ENCODE results near the gene CDC16. TPM values are rescaled to one million over a fixed set of nuclear protein-coding genes. Genes with fewer than 3 reads are reported as not detected.

The CDC16 gene
- total and polyA plus RNA-seq, 5 donors from 2014 or later = 16.1 to 56.8 (median 22.1) TPM

- H3K36me3 ChIP-seq (ENCODE audit: control insufficient read depth, insufficient read depth, low read length) = peaks cover 2% of the 10 kb centered on the region
- H3K4me1 Mint-ChIP-seq = peaks cover 18 to 30% (median 23%) of the 10 kb centered on the region in 4 donors
- peaks cover 7% of the 10 kb centered on the region for H3K36me3 Mint-ChIP-seq
- H3K27me3 ChIP-seq (ENCODE audit: control insufficient read depth, insufficient read depth, low read length) = no peaks in the 10 kb centered on the region
- H3K9me3 ChIP-seq (ENCODE audit: control insufficient read depth in 2 of 2, low read length in 2 of 2) = no peaks in the 10 kb centered on the region
- no peak overlapping the region for H3K27ac Mint-ChIP-seq
- DNase-seq = no peak
- ATAC-seq (ENCODE audit: low read depth in 2 of 2) = no peak
- H3K9me3 Mint-ChIP-seq = no peaks in the 10 kb centered on the region
- H3K4me3 Mint-ChIP-seq = no peak overlapping the region
- H3K4me3 ChIP-seq (ENCODE audit: low read depth, low read length) = no peak overlapping the region
- H3K27me3 Mint-ChIP-seq = peaks cover 7% of the 10 kb centered on the region
- H3K4me1 ChIP-seq (ENCODE audit: control insufficient read depth, insufficient read depth, low read length, poor library complexity, severe bottlenecking) = peaks cover 35% of the 10 kb centered on the region
- no peak overlapping the region for H3K27ac ChIP-seq (ENCODE audit: insufficient read depth, low read length, poor library complexity, severe bottlenecking)
Measured at GRCh38 chr13:114311908-114312307, 77.2 kb downstream of the CDC16 start.

- no peak for ATAC-seq (ENCODE audit: low read depth in 2 of 2)
- Histone ChIP-seq H3K36me3 (ENCODE audit: control insufficient read depth, insufficient read depth, low read length) (no peaks in the 10 kb centered on the region), H3K9me3 (ENCODE audit: control insufficient read depth in 2 of 2, low read length in 2 of 2) (no peaks in the 10 kb centered on the region), H3K4me3 (ENCODE audit: low read depth, low read length) (peak overlapping the region; percentile 96), H3K27me3 (ENCODE audit: control insufficient read depth, insufficient read depth, low read length) (no peaks in the 10 kb centered on the region), H3K27ac (ENCODE audit: insufficient read depth, low read length, poor library complexity, severe bottlenecking) (peak overlapping the region; percentile 77), H3K4me1 (ENCODE audit: control insufficient read depth, insufficient read depth, low read length, poor library complexity, severe bottlenecking) (peaks cover 41% of the 10 kb centered on the region)
- H3K4me3 Mint-ChIP-seq = peak overlapping the region; percentile 90 to 95 (median 94)
- peak in 2 of 3 donors; percentile 22 to 59 for DNase-seq
- H3K36me3 Mint-ChIP-seq = peaks cover 3% of the 10 kb centered on the region
- H3K27ac Mint-ChIP-seq = peak overlapping the region; percentile 92 to 96 (median 94)
- no peaks in the 10 kb centered on the region for H3K9me3 Mint-ChIP-seq
- H3K4me1 Mint-ChIP-seq = peaks cover 24 to 41% (median 28%) of the 10 kb centered on the region in 4 donors
- peaks cover 7% of the 10 kb centered on the region for H3K27me3 Mint-ChIP-seq
Measured at GRCh38 chr13:114313061-114313860, 78.6 kb downstream of the CDC16 start.

GRCh38 chr13:114314074-114314912 lies 79.6 kb downstream of the CDC16 start, which contains the start of gene CHAMP1:
CHAMP1 (plus strand) TSS chr13:114314503; CDS start chr13:114323843, 9,340 bp downstream.
- H3K27ac Mint-ChIP-seq = peak within 1 kb of the TSS; percentile 92 to 96 (median 94)
- peak; percentile 88 to 91 for ATAC-seq (ENCODE audit: low read depth in 2 of 2)
- Histone ChIP-seq H3K36me3 (ENCODE audit: control insufficient read depth, insufficient read depth, low read length) (no peaks in the 10 kb centered on the region), H3K4me1 (ENCODE audit: control insufficient read depth, insufficient read depth, low read length, poor library complexity, severe bottlenecking) (peaks cover 49% of the 10 kb centered on the region), H3K4me3 (ENCODE audit: low read depth, low read length) (peak within 1 kb of the TSS; percentile 96), H3K27me3 (ENCODE audit: control insufficient read depth, insufficient read depth, low read length) (no peaks in the 10 kb centered on the region), H3K9me3 (ENCODE audit: control insufficient read depth in 2 of 2, low read length in 2 of 2) (no peaks in the 10 kb centered on the region), H3K27ac (ENCODE audit: insufficient read depth, low read length, poor library complexity, severe bottlenecking) (peak within 1 kb of the TSS; percentile 77)
- DNase-seq = peak; percentile 85 to 97 (median 86)
- H3K4me3 Mint-ChIP-seq = peak within 1 kb of the TSS; percentile 90 to 95 (median 94)
- H3K4me1 Mint-ChIP-seq = peaks cover 31 to 52% (median 37%) of the 10 kb centered on the region in 4 donors
- H3K9me3 Mint-ChIP-seq = no peaks in the 10 kb centered on the region
- H3K27me3 Mint-ChIP-seq = peaks cover 7% of the 10 kb centered on the region
- H3K36me3 Mint-ChIP-seq = peaks cover 3% of the 10 kb centered on the region

GRCh38 chr13:114315074-114315785 lies 80.5 kb downstream of the CDC16 start:
- DNase-seq = peak; percentile 9 to 44 (median 34)
- no peak for ATAC-seq (ENCODE audit: low read depth in 2 of 2)
- Mint-ChIP-seq H3K4me1 (peaks cover 39 to 60% (median 45%) of the 10 kb centered on the region in 4 donors), H3K9me3 (no peaks in the 10 kb centered on the region), H3K27ac (peak overlapping the region; percentile 74 to 86 (median 76)), H3K27me3 (peaks cover 7% of the 10 kb centered on the region), H3K4me3 (peak overlapping the region; percentile 81 to 89 (median 88)), H3K36me3 (peaks cover 11% of the 10 kb centered on the region)
- H3K27ac ChIP-seq (ENCODE audit: insufficient read depth, low read length, poor library complexity, severe bottlenecking) = peak overlapping the region; percentile 77
- H3K27me3 ChIP-seq (ENCODE audit: control insufficient read depth, insufficient read depth, low read length) = no peaks in the 10 kb centered on the region
- H3K36me3 ChIP-seq (ENCODE audit: control insufficient read depth, insufficient read depth, low read length) = peaks cover 5% of the 10 kb centered on the region
- H3K4me1 ChIP-seq (ENCODE audit: control insufficient read depth, insufficient read depth, low read length, poor library complexity, severe bottlenecking) = peaks cover 49% of the 10 kb centered on the region
- H3K9me3 ChIP-seq (ENCODE audit: control insufficient read depth in 2 of 2, low read length in 2 of 2) = no peaks in the 10 kb centered on the region
- peak overlapping the region; percentile 88 for H3K4me3 ChIP-seq (ENCODE audit: low read depth, low read length)

- H3K36me3 Mint-ChIP-seq = peaks cover 31% of the 10 kb centered on the region
- ATAC-seq (ENCODE audit: low read depth in 2 of 2) = no peak
Measured at GRCh38 chr13:114318624-114319023, 83.9 kb downstream of the CDC16 start.

GRCh38 chr13:114319441-114319913 lies 84.8 kb downstream of the CDC16 start:
- no peaks in the 10 kb centered on the region for H3K27me3 Mint-ChIP-seq
- H3K27ac ChIP-seq (ENCODE audit: insufficient read depth, low read length, poor library complexity, severe bottlenecking) = no peak overlapping the region
- peaks cover 31 to 51% (median 43%) of the 10 kb centered on the region in 4 donors for H3K4me1 Mint-ChIP-seq
- peaks cover 36% of the 10 kb centered on the region for H3K4me1 ChIP-seq (ENCODE audit: control insufficient read depth, insufficient read depth, low read length, poor library complexity, severe bottlenecking)
- no peaks in the 10 kb centered on the region for H3K9me3 Mint-ChIP-seq
- H3K4me3 Mint-ChIP-seq = no peak overlapping the region
- ATAC-seq (ENCODE audit: low read depth in 2 of 2) = no peak
- H3K27ac Mint-ChIP-seq = peak overlapping the region; percentile 33 to 93 (median 79)
- no peak overlapping the region for H3K4me3 ChIP-seq (ENCODE audit: low read depth, low read length)
- no peaks in the 10 kb centered on the region for H3K9me3 ChIP-seq (ENCODE audit: control insufficient read depth in 2 of 2, low read length in 2 of 2)
- H3K36me3 ChIP-seq (ENCODE audit: control insufficient read depth, insufficient read depth, low read length) = peaks cover 42% of the 10 kb centered on the region
- peaks cover 38% of the 10 kb centered on the region for H3K36me3 Mint-ChIP-seq
- H3K27me3 ChIP-seq (ENCODE audit: control insufficient read depth, insufficient read depth, low read length) = no peaks in the 10 kb centered on the region
- no peak for DNase-seq

More at GRCh38 chr13:114318624-114319023, 83.9 kb downstream of the CDC16 start:
- peak overlapping the region; percentile 79 to 90 (median 83) for H3K27ac Mint-ChIP-seq
- no peaks in the 10 kb centered on the region for H3K9me3 ChIP-seq (ENCODE audit: control insufficient read depth in 2 of 2, low read length in 2 of 2)
- no peaks in the 10 kb centered on the region for H3K27me3 ChIP-seq (ENCODE audit: control insufficient read depth, insufficient read depth, low read length)
- no peaks in the 10 kb centered on the region for H3K9me3 Mint-ChIP-seq
- H3K4me3 Mint-ChIP-seq = peak overlapping the region in 2 of 4 donors; percentile 48 to 52
- peaks cover 41% of the 10 kb centered on the region for H3K4me1 ChIP-seq (ENCODE audit: control insufficient read depth, insufficient read depth, low read length, poor library complexity, severe bottlenecking)
- no peak overlapping the region for H3K4me3 ChIP-seq (ENCODE audit: low read depth, low read length)
- H3K27me3 Mint-ChIP-seq = peaks cover 2% of the 10 kb centered on the region
- peaks cover 35 to 55% (median 46%) of the 10 kb centered on the region in 4 donors for H3K4me1 Mint-ChIP-seq
- peaks cover 33% of the 10 kb centered on the region for H3K36me3 ChIP-seq (ENCODE audit: control insufficient read depth, insufficient read depth, low read length)
- no peak for DNase-seq
- peak overlapping the region; percentile 16 for H3K27ac ChIP-seq (ENCODE audit: insufficient read depth, low read length, poor library complexity, severe bottlenecking)

- Mint-ChIP-seq H3K27ac (peak overlapping the region; percentile 33 to 79 (median 64)), H3K4me3 (no peak overlapping the region), H3K4me1 (peaks cover 27 to 47% (median 40%) of the 10 kb centered on the region in 4 donors), H3K36me3 (peaks cover 43% of the 10 kb centered on the region), H3K9me3 (no peaks in the 10 kb centered on the region), H3K27me3 (no peaks in the 10 kb centered on the region)
- ATAC-seq (ENCODE audit: low read depth in 2 of 2) = no peak
- Histone ChIP-seq H3K36me3 (ENCODE audit: control insufficient read depth, insufficient read depth, low read length) (peaks cover 48% of the 10 kb centered on the region), H3K4me1 (ENCODE audit: control insufficient read depth, insufficient read depth, low read length, poor library complexity, severe bottlenecking) (peaks cover 31% of the 10 kb centered on the region), H3K27me3 (ENCODE audit: control insufficient read depth, insufficient read depth, low read length) (no peaks in the 10 kb centered on the region), H3K9me3 (ENCODE audit: control insufficient read depth in 2 of 2, low read length in 2 of 2) (no peaks in the 10 kb centered on the region), H3K4me3 (ENCODE audit: low read depth, low read length) (no peak overlapping the region), H3K27ac (ENCODE audit: insufficient read depth, low read length, poor library complexity, severe bottlenecking) (no peak overlapping the region)
- no peak for DNase-seq
Measured at GRCh38 chr13:114320065-114320464, 85.4 kb downstream of the CDC16 start.

Measured in CD4-positive, CD25-positive, alpha-beta regulatory T cell (primary cell).